ENCODE measurements around the gene CFAP46.

The CFAP46 gene

GRCh38 chr10:132880128-132880981, 62.0 kb downstream of the CFAP46 start:
- no peak for DNase-seq (ENCODE audit: low read depth)

- DNase-seq (ENCODE audit: low read depth): no peak
Measured at GRCh38 chr10:132879408-132880127, 62.8 kb downstream of the CFAP46 start.

GRCh38 chr10:132878730-132879407, 63.5 kb downstream of the CFAP46 start:
- DNase-seq (ENCODE audit: low read depth): no peak

- no peak for DNase-seq (ENCODE audit: low read depth)
Measured at GRCh38 chr10:132878091-132878729, 64.2 kb downstream of the CFAP46 start.

- no peak for DNase-seq (ENCODE audit: low read depth)
Measured at GRCh38 chr10:132877473-132877872, 64.9 kb downstream of the CFAP46 start.

- DNase-seq (ENCODE audit: low read depth): no peak
Measured at GRCh38 chr10:132876993-132877431, 65.4 kb downstream of the CFAP46 start.

GRCh38 chr10:132876131-132876860, 66.1 kb downstream of the CFAP46 start:
- no peak for DNase-seq (ENCODE audit: low read depth)

- DNase-seq (ENCODE audit: low read depth): no peak
Measured at GRCh38 chr10:132875435-132875834, 66.9 kb downstream of the CFAP46 start.

- DNase-seq (ENCODE audit: low read depth): no peak
Measured at GRCh38 chr10:132873395-132873794, 69.0 kb downstream of the CFAP46 start.

GRCh38 chr10:132872658-132873057, 69.7 kb downstream of the CFAP46 start:
- DNase-seq (ENCODE audit: low read depth): no peak

GRCh38 chr10:132870426-132870825, 71.9 kb downstream of the CFAP46 start:
- no peak for DNase-seq (ENCODE audit: low read depth)

GRCh38 chr10:132869621-132870020, 72.7 kb downstream of the CFAP46 start:
- DNase-seq (ENCODE audit: low read depth): no peak

- no peak for DNase-seq (ENCODE audit: low read depth)
Measured at GRCh38 chr10:132868995-132869394, 73.4 kb downstream of the CFAP46 start.

- DNase-seq (ENCODE audit: low read depth): no peak
Measured at GRCh38 chr10:132867801-132868644, 74.3 kb downstream of the CFAP46 start.

GRCh38 chr10:132866601-132867381, 75.6 kb downstream of the CFAP46 start:
- DNase-seq (ENCODE audit: low read depth): no peak

GRCh38 chr10:132865851-132866600, 76.3 kb downstream of the CFAP46 start:
- no peak for DNase-seq (ENCODE audit: low read depth)

GRCh38 chr10:132865171-132865631, 77.2 kb downstream of the CFAP46 start:
- DNase-seq (ENCODE audit: low read depth): no peak

- DNase-seq (ENCODE audit: low read depth): no peak
Measured at GRCh38 chr10:132862485-132863420, 79.6 kb downstream of the CFAP46 start.

Measured in non-pigmented ciliary epithelial cell (primary cell).